WI38 (cell line): ENCODE measurements around the gene MARCHF9.

Source experiments
- H3K4me3 ChIP-seq: 2 replicates; pipeline ENCODE4 v1.5.1; 2011; ENCODE audit warnings: low read depth, mild to moderate bottlenecking, control low read depth, low read length
- CTCF ChIP-seq: IDR thresholded peaks from 2 replicates; pipeline ENCODE4 v1.5.1; 2012; ENCODE audit warnings: low read depth, mild to moderate bottlenecking, control low read depth, low read length

The MARCHF9 gene

GRCh38 chr12:57761391-57761998 lies 6.6 kb downstream of the MARCHF9 start:
- TF ChIP-seq CTCF, result no peak
- no peak overlapping the region for H3K4me3 ChIP-seq

- H3K4me3 ChIP-seq, result no peak overlapping the region
- TF ChIP-seq CTCF, result no peak
Observed at GRCh38 chr12:57762463-57762862, 7.6 kb downstream of the MARCHF9 start.

- H3K4me3 ChIP-seq, result no peak overlapping the region
- TF ChIP-seq CTCF, result no peak
Observed at GRCh38 chr12:57763881-57764661, 9.2 kb downstream of the MARCHF9 start.

- no peak for TF ChIP-seq CTCF
- H3K4me3 ChIP-seq, result no peak overlapping the region; the same call in 1 of the 2 replicates
Observed at GRCh38 chr12:57764662-57765002, 9.7 kb downstream of the MARCHF9 start.

- H3K4me3 ChIP-seq, result peak overlapping the region; percentile 44
- TF ChIP-seq CTCF, result peak; percentile 12; the same call in 1 of the 2 replicates
Observed at GRCh38 chr12:57765003-57765697, 10.2 kb downstream of the MARCHF9 start.

- H3K4me3 ChIP-seq, result no peak overlapping the region; the same call in 1 of the 2 replicates
Observed at GRCh38 chr12:57765698-57766463, 11.0 kb downstream of the MARCHF9 start.

More at GRCh38 chr12:57765698-57766463, 11.0 kb downstream of the MARCHF9 start:
- no peak for TF ChIP-seq CTCF
